AG04449 (cell line): ENCODE measurements around the gene PIMREG.

Experiments used
- CTCF ChIA-PET: fragments of 350-600 bp; formaldehyde crosslinking; extraction: SDS; loops from one replicate; lab custom pipeline; 2021; ENCODE audit warnings: antibody characterized with exemption; lab: Yijun Ruan, JAX
- POLR2A ChIA-PET: fragments of 400-600, 350-600 bp; formaldehyde crosslinking; extraction: SDS; loops from one replicate; lab custom pipeline; 2020; ENCODE audit warnings: antibody characterized with exemption, inconsistent platforms; lab: Yijun Ruan, JAX
- DNase-seq: peaks from one replicate; pipeline ENCODE4 v3.0.0-alpha.2; 2010; ENCODE audit warnings: low read depth, low spot score
- H3K4me3 ChIP-seq: 2 replicates; pipeline ENCODE4 v1.5.1; 2011; ENCODE audit warnings: low read depth, mild to moderate bottlenecking, control low read depth, low read length
- TF ChIP-seq, protein P1 (sequence below): IDR thresholded peaks from one replicate; pipeline ENCODE4 v1.5.1; 2011; ENCODE audit warnings: mild to moderate bottlenecking, moderate library complexity, low read length, control low read depth, inconsistent platforms; ENCODE audit not compliant: insufficient read depth; ENCODE audit errors: missing control alignments

Gene PIMREG

DNA sequence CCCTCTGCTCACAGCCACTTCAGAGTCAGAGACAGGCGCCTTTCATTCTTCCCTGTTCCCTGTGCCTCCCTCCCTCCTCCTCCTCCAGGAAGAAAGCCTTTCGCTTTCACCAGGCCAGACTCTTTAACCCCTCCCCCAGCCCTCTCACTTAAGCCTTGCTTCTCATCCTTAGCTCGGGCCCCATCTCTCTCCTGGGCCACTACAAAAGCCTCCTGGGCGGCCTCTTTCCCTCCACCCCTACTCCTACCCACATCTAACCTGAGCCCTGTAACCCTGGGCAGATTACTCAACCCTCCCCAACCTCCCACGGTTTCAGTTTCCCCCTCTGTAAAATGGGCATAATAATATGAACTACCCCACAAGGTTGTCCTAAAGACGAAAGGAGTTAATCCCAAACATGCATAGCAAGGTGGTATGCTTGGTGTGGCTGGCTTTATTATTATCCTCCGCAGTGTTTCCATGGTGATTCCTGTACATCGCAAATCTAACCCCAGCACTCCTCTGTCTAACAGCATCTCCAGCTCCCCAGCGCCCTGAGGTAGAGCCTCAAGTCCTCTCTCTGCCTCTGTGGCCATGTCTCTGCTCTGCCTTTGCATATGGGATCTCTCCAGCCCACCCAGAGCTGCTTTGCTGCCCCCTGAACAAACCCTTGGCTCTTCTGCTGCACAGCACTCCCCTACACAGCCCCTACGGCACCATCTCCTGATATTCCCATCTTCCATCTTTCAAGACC, 17.7 kb downstream of the PIMREG start:
- TF ChIP-seq, protein P1, sequence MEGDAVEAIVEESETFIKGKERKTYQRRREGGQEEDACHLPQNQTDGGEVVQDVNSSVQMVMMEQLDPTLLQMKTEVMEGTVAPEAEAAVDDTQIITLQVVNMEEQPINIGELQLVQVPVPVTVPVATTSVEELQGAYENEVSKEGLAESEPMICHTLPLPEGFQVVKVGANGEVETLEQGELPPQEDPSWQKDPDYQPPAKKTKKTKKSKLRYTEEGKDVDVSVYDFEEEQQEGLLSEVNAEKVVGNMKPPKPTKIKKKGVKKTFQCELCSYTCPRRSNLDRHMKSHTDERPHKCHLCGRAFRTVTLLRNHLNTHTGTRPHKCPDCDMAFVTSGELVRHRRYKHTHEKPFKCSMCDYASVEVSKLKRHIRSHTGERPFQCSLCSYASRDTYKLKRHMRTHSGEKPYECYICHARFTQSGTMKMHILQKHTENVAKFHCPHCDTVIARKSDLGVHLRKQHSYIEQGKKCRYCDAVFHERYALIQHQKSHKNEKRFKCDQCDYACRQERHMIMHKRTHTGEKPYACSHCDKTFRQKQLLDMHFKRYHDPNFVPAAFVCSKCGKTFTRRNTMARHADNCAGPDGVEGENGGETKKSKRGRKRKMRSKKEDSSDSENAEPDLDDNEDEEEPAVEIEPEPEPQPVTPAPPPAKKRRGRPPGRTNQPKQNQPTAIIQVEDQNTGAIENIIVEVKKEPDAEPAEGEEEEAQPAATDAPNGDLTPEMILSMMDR: no peak
- H3K4me3 ChIP-seq: no peak overlapping the region
- DNase-seq: no peak
- POLR2A ChIA-PET: no interaction called here
- CTCF ChIA-PET: interaction anchor here (3.2 kb wide), 1 partner anchor 11 kb away, joined by 15 read pairs; no protein-coding TSS in a partner anchor

DNA sequence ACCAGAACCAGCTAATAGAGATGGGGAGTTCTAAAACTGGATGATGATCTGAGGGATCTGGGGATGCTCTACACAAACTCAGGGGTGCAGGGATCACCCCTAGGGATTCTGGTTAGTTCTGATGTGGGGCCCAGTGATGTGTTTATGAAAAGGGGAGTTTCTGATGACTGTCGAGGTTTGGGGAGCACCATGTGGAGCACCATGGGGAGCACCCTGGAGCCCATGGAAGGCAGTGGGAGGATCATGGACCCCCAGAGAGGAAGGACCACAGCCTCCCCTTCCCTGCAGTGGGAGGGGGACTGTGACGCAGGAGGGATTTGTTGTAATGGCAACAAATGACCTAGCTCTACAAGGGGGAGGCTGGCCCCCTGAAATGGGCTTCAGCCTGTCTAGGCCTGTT, 18.4 kb downstream of the PIMREG start:
- TF ChIP-seq, protein P1: no peak
- no peak for DNase-seq
- no peak overlapping the region for H3K4me3 ChIP-seq
- ChIA-PET CTCF (interaction anchor here (3.2 kb wide), 1 partner anchor 10 kb away, joined by 15 read pairs; no protein-coding TSS in a partner anchor), POLR2A (no interaction called here)

DNA sequence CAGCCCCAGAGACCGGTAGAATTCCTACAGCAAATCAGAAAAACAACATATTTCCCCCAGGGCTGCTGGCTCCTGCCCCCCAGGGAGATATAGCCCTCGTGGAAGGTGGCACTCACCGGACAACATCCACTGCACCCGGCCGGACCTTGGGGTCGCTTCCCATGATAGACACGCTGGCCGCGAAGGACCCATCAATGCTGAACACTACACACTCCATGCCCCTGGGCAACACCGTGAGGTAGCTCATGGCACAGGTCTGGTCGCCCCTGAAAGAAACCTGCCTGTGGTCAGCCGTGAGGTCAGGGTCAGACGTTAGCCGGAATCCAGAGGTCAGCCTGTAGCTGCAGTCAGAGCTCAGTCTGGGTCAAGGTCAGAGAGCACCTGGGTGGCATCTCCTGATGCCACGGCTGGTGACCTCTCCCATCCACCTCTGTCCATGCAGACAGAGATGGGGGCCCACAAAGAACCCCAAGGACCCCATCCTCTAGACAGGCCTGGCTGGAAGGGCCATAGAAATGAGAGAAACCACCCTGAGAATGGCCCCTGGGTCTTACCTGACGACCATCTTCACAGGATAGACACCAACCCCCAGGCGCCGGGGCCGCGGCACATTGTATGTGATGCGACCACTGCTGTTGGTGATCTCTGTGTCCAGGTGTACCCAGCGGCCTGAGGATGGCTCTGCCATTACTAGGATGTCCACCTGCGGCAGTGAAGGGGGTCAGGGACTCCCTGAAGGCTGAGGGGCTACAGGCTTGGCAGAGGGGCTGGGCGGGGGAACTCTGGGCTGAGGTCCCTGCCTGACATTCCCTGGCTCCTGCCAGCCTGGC, 19.6 kb downstream of the PIMREG start:
- no peak overlapping the region for H3K4me3 ChIP-seq
- ChIA-PET POLR2A (no interaction called here), CTCF (interaction anchor here (1.2 to 3.2 kb wide), 2 partner anchors 9 to 10 kb away, joined by 3 to 15 read pairs; no protein-coding TSS in a partner anchor)
- TF ChIP-seq, protein P1: no peak
- no peak for DNase-seq

DNA sequence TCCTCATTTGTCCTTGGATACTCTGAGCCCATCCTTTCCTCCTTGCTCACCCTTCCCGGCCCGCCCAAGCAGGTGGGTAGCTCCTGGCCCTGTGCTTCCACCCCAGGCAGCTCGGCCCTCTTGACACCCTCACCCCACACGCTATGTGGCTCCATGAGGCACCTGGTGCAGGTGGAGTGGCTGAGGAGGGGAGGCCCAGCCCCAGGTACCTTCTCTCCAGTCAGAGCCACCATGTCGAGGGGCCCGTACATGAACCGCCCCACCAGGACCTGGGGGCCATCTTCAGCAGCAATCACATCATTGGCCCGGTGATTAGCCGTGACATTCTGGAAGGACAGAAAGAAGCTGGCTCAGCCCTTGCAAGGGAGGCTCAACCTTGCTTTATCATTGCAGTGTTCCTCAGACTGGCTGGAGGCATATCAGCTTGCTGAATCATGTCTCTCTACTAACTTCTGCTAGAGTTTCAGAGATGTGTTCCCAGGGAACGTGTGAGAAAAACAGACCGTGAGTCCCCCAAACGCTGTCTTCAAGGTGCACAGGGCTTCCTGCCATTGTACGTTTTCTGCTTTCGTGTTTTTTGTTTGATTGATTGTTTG, 20.3 kb downstream of the PIMREG start:
- TF ChIP-seq, protein P1: no peak
- POLR2A ChIA-PET: no interaction called here
- CTCF ChIA-PET: interaction anchor here (0.8 to 1.2 kb wide), 2 partner anchors 9 to 10 kb away, joined by 3 to 4 read pairs; no protein-coding TSS in a partner anchor

DNA sequence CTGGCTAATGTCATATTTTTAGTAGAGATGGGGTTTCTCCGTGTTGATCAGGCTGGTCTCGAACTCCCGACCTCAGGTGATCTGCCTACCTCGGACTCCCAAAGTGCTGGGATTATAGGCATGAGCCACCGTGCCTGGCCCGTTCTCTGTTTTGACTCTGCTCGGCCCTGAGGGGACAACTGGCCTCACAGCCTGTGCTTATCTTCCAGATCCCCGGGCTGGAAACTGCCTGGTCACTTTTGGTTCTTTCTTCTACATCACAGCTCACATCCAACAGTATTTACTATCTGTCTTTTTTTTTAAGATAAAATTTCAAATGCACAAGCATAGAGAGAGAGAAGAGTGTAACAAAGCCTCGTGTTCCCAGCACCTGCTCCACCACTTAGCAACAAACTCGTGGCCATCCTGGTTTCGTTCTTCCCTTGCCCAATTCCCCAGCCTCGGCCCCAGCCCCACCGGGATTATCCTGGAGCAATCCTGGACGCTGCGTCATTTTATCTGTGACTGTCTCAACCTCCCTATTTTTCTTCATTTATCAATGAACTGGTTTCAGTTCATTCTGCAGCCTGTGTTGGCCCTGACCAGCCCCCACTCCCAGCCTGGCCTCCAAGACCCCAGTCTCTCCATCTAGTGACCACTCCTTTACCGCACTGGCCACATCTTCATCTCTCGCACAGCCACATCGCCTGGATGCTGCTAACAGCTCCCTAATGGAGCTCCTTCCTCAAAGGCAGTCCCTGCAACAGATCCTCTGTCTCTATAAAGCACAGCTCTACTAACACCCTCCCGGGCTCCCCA, 21.1 kb downstream of the PIMREG start:
- ChIA-PET CTCF (interaction anchor here (0.8 kb wide), 1 partner anchor 8 kb away, joined by 4 read pairs; no protein-coding TSS in a partner anchor), POLR2A (no interaction called here)
- no peak for DNase-seq
- no peak overlapping the region for H3K4me3 ChIP-seq
- TF ChIP-seq, protein P1: no peak

More for the DNA sequence above, 20.3 kb downstream of the PIMREG start:
- no peak for DNase-seq
- no peak overlapping the region for H3K4me3 ChIP-seq
